SK-N-SH (cell line): ENCODE results near the gene SV2C. TPM values are rescaled to one million over a fixed set of nuclear protein-coding genes. Genes with fewer than 3 reads are reported as not detected.

ENCODE experiments used
- CTCF ChIA-PET: fragments of 300-600, 350-600 bp; formaldehyde crosslinking; extraction: SDS; loops from one replicate; lab custom pipeline; 2021; lab: Yijun Ruan, JAX
- POLR2A ChIA-PET: fragments of 350-600 bp; sonication (Branson Sonifier 250); formaldehyde crosslinking; extraction: SDS; loops from one replicate; lab custom pipeline; 2020; ENCODE audit warnings: antibody characterized with exemption, inconsistent platforms; lab: Yijun Ruan, JAX
- DNase-seq: peaks from one replicate; pipeline ENCODE4 v3.0.0; 2012
- H2AFZ ChIP-seq: fragments of 200-600 bp; sonication (generic); 2 replicates; pipeline ENCODE4 v1.8.1; 2016; ENCODE audit warnings: antibody characterized with exemption, mild to moderate bottlenecking, low read depth
- H3F3A ChIP-seq: fragments of 200-600 bp; sonication (generic); replicated peaks from 2 replicates; pipeline ENCODE3; 2016; ENCODE audit warnings: antibody characterized with exemption, mild to moderate bottlenecking; ENCODE audit not compliant: insufficient read depth
- H3K27ac ChIP-seq, 2 experiments: fragments of 200-500 bp in 1 of 2; fragments of 200-600 bp in 1 of 2; sonication (Bioruptor generic) in 1 of 2; sonication (generic), shearing (Covaris generic) in 1 of 2; 2 replicates each; pipeline versions ENCODE4 v1.5.1 to v1.6.1; 2014 to 2016; ENCODE audit warnings: low read depth in 2 of 2, inconsistent platforms in 1 of 2, low read length in 1 of 2, mild to moderate bottlenecking in 1 of 2, mixed read lengths in 1 of 2
- H3K27me3 ChIP-seq: fragments of 200-600 bp; sonication (generic), shearing (Covaris generic); 2 replicates; pipeline ENCODE4 v1.6.1; 2016; ENCODE audit warnings: mixed run types; ENCODE audit not compliant: insufficient read depth
- H3K36me3 ChIP-seq, 2 experiments: fragments of 200-500 bp in 1 of 2; fragments of 200-600 bp in 1 of 2; sonication (Bioruptor generic) in 1 of 2; sonication (generic) in 1 of 2; replicated peaks in 1 of 2; 2 replicates each; pipeline versions ENCODE3 to v1.5.1; 2014 to 2016; ENCODE audit warnings: low read length in 1 of 2, mild to moderate bottlenecking in 1 of 2; ENCODE audit not compliant: insufficient read depth in 2 of 2, control insufficient read depth in 1 of 2
- H3K4me1 ChIP-seq, 2 experiments: fragments of 200-500 bp in 1 of 2; fragments of 200-600 bp in 1 of 2; sonication (Bioruptor generic) in 1 of 2; sonication (generic), shearing (Covaris generic) in 1 of 2; 2 replicates each; pipeline versions ENCODE4 v1.5.1 to v1.6.1; 2014 to 2016; ENCODE audit warnings: low read depth in 1 of 2, low read length in 1 of 2, mixed run types in 1 of 2; ENCODE audit not compliant: insufficient read depth in 2 of 2, control insufficient read depth in 1 of 2
- H3K4me2 ChIP-seq: fragments of 200-600 bp; sonication (generic), shearing (Covaris generic); 2 replicates; pipeline ENCODE4 v1.6.1; 2017; ENCODE audit warnings: mixed run types
- H3K4me3 ChIP-seq, 2 experiments: fragments of 200-500 bp in 1 of 2; fragments of 200-600 bp in 1 of 2; sonication (Bioruptor generic) in 1 of 2; sonication (generic), shearing (Covaris generic) in 1 of 2; 2 replicates each; pipeline versions ENCODE4 v1.5.1 to v1.8.1; 2014 to 2016; ENCODE audit warnings: low read depth in 2 of 2, inconsistent platforms in 1 of 2, low read length in 1 of 2, mild to moderate bottlenecking in 1 of 2, mixed read lengths in 1 of 2, moderate library complexity in 1 of 2
- H3K79me2 ChIP-seq: fragments of 200-600 bp; sonication (generic); 2 replicates; pipeline ENCODE4 v1.8.1; 2017; ENCODE audit warnings: mild to moderate bottlenecking; ENCODE audit not compliant: insufficient read depth
- H3K9ac ChIP-seq: fragments of 200-600 bp; sonication (generic); 2 replicates; pipeline ENCODE4 v1.6.1; 2017; ENCODE audit warnings: mixed run types
- H3K9me2 ChIP-seq: fragments of 200-600 bp; sonication (generic); 2 replicates; pipeline ENCODE4 v1.6.1; 2017; ENCODE audit warnings: mixed run types
- H3K9me3 ChIP-seq: fragments of 200-600 bp; sonication (generic); 2 replicates; pipeline ENCODE4 v1.6.1; 2017; ENCODE audit warnings: mixed run types, mild to moderate bottlenecking, moderate library complexity
- H4K20me1 ChIP-seq: fragments of 200-600 bp; sonication (generic); 2 replicates; pipeline ENCODE4 v1.6.1; 2017; ENCODE audit warnings: mild to moderate bottlenecking, mixed run types; ENCODE audit not compliant: insufficient read depth
- EP300 ChIP-seq, 2 experiments: IDR thresholded peaks; 2 replicates each; pipeline versions ENCODE4 v1.4.0 to v1.6.1; 2012; ENCODE audit warnings: borderline replicate concordance in 1 of 2, low read depth in 1 of 2, low read length in 1 of 2
- FOSL2 ChIP-seq: IDR thresholded peaks from 2 replicates; pipeline ENCODE4 v1.4.0; 2012; ENCODE audit warnings: low read depth, mild to moderate bottlenecking, moderate library complexity, borderline replicate concordance
- GABPA ChIP-seq: IDR thresholded peaks from 2 replicates; pipeline ENCODE4 v1.4.0; 2012; ENCODE audit warnings: low read depth, mild to moderate bottlenecking
- NFIC ChIP-seq: IDR thresholded peaks from 2 replicates; pipeline ENCODE4 v1.4.0; 2012; ENCODE audit warnings: borderline replicate concordance
- SIN3A ChIP-seq: IDR thresholded peaks from 2 replicates; pipeline ENCODE4 v1.6.1; 2012; ENCODE audit warnings: low read depth, mild to moderate bottlenecking, low read length, moderate library complexity, borderline replicate concordance
- SMC3 ChIP-seq: IDR thresholded peaks from 2 replicates; pipeline ENCODE4 v1.6.1; 2012; ENCODE audit warnings: low read depth, low read length, improper control_type of control experiment
- TEAD4 ChIP-seq: IDR thresholded peaks from 2 replicates; pipeline ENCODE4 v1.4.0; 2012; ENCODE audit warnings: mild to moderate bottlenecking, borderline replicate concordance; ENCODE audit not compliant: insufficient read depth
- WGBS: methylation state at CpG from one replicate; pipeline ENCODE4 v1.1.6; 2017; ENCODE audit warnings: low lambda C conversion rate; 5-methylcytosine and 5-hydroxymethylcytosine counted together
- polyA plus RNA-seq, 3 experiments: library from polyadenylated mRNA; depleted of rRNA; stranded (reverse); fragments of >200 nt; gene quantifications; 2 replicates each; pipeline ENCODE4 v1.2.3, GENCODE V29; 2012
- TF ChIP-seq, protein P1 (sequence below): IDR thresholded peaks from 2 replicates; pipeline ENCODE4 v1.4.0; 2012; ENCODE audit warnings: low read depth, borderline replicate concordance
- TF ChIP-seq, protein P2 (sequence below): IDR thresholded peaks from 2 replicates; pipeline ENCODE4 v1.6.1; 2012; ENCODE audit warnings: mild to moderate bottlenecking, low read depth, low read length, moderate library complexity

SV2C gene
- polyA plus RNA-seq, 1 of the 3 experiments (the other 2 are of a cell fraction), result 0.05 TPM

DNA sequence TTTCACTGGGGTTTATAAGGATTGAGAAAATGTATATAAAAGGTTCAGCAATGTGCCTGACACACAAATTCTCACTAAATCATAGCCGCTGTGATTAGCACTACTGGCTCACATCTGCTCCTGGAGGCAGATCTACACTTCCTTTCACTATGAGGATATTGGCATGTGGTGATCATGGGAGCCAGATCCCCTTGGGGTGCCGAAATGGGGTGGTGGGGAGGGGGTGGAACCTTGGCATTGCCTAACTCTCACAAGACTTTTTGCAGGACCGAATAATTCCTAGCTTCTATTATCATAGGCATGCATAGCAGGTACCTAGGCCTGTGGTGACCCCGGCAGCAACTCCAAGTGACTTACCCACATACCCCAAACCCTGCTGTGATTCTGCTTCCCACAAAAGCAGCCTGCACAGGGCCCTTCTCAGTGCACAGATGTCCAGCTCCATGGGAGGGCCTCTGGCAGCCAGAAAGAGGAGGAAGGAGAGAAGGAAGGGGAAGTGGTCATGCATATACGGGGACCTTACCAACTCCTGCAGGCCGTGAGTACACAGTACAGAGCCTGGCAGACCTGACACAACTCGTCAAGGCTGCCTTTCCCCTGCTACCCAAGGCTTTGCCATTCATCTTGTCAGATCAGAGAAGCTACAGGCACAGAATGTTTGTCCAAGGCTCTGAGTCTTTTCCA lies 258.6 kb downstream of the SV2C start:
- no peak overlapping the region for H2AFZ ChIP-seq
- H3K9me2 ChIP-seq, result no peaks in the 10 kb centered on the region
- H3K9ac ChIP-seq, result no peak overlapping the region
- H4K20me1 ChIP-seq, result no peaks in the 10 kb centered on the region
- POLR2A ChIA-PET, result no interaction called here
- 48% methylated on average over 7 of the region's 7 CpGs for WGBS
- no peak overlapping the region for H3K4me2 ChIP-seq
- CTCF ChIA-PET, result interaction anchor here (0.5 kb wide), 1 partner anchor 10 kb away, joined by 3 read pairs; no protein-coding TSS in a partner anchor
- no peaks in the 10 kb centered on the region for H3K79me2 ChIP-seq
- H3K4me1 ChIP-seq, result peaks cover 0 to 8% of the 10 kb centered on the region in 2 experiments; a peak in 1 of 4 replicates
- no peaks in the 10 kb centered on the region for H3F3A ChIP-seq
- H3K27ac ChIP-seq, result no peak overlapping the region
- H3K36me3 ChIP-seq, result no peaks in the 10 kb centered on the region
- TF ChIP-seq TEAD4 (no peak), EP300 (IDR thresholded peaks at IDR 0.05; ENCODE audit: borderline replicate concordance in 1 of 2, low read depth in 1 of 2, low read length in 1 of 2) (no peak)
- H3K9me3 ChIP-seq, result no peaks in the 10 kb centered on the region
- H3K4me3 ChIP-seq, result no peak overlapping the region
- DNase-seq, result no peak
- no peaks in the 10 kb centered on the region for H3K27me3 ChIP-seq

DNA sequence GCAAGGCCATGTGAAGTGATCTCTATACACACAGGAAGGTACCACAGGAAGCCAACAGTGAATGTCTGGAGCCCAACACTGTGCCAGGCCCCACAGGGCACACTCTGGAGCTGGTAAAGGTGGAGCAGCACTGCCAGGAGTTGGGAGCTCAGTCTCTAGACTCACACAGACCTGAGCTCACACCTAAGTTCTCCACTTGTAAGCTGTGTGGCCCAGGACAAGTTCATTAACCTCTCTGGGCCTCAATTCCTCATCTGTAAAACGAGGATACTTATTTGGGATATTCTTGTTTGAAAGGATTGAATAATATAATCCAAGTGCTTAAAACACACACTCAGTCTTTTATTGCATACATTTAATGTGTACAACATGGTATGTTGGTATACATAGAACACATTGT lies 259.3 kb downstream of the SV2C start:
- H3K4me2 ChIP-seq, result no peak overlapping the region
- WGBS, result 16% methylated on average over 1 of the region's 1 CpG
- peaks cover 0 to 7% of the 10 kb centered on the region in 2 experiments; a peak in 1 of 4 replicates for H3K4me1 ChIP-seq
- ChIA-PET POLR2A (no interaction called here), CTCF (no interaction called here)
- H3K4me3 ChIP-seq, result no peak overlapping the region
- H2AFZ ChIP-seq, result no peak overlapping the region
- no peaks in the 10 kb centered on the region for H3F3A ChIP-seq
- no peak overlapping the region for H3K27ac ChIP-seq
- no peak for DNase-seq
- no peaks in the 10 kb centered on the region for H3K79me2 ChIP-seq
- no peak overlapping the region for H3K9ac ChIP-seq
- no peaks in the 10 kb centered on the region for H3K9me2 ChIP-seq
- H3K36me3 ChIP-seq, result no peaks in the 10 kb centered on the region
- TF ChIP-seq SIN3A (no peak), TEAD4 (no peak)
- H4K20me1 ChIP-seq, result no peaks in the 10 kb centered on the region
- H3K27me3 ChIP-seq, result no peaks in the 10 kb centered on the region
- H3K9me3 ChIP-seq, result no peaks in the 10 kb centered on the region

DNA sequence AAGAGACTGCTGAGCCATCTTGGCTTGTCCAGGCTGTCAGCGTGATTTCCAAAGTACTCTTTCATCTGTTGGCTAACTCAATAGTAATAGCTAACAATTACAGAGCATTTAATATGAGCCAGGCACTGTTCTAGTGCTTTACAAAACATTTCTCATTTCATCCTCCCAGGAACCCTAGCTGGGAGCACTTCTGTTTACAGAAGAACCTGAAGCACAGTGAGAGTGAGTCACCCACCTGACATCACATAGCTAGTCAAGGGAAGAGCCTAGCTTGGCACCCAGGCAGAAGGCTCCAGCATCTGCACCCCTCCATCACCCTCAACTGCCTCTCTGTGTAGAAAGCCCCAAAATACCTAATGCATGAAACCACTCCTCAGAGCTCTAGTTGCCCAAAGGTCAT lies 262.4 kb downstream of the SV2C start:
- Histone ChIP-seq H3F3A (no peaks in the 10 kb centered on the region), H3K27ac (no peak overlapping the region), H3K4me1 (no peaks in the 10 kb centered on the region), H3K36me3 (no peaks in the 10 kb centered on the region), H3K4me3 (no peak overlapping the region), H3K9me2 (no peaks in the 10 kb centered on the region), H3K9me3 (no peaks in the 10 kb centered on the region), H3K79me2 (no peaks in the 10 kb centered on the region), H4K20me1 (no peaks in the 10 kb centered on the region), H3K9ac (no peak overlapping the region), H3K4me2 (no peak overlapping the region), H2AFZ (no peak overlapping the region), H3K27me3 (no peaks in the 10 kb centered on the region)
- DNase-seq, result no peak
- WGBS, result 71% methylated on average over 1 of the region's 1 CpG
- TF ChIP-seq GABPA (no peak), SMC3 (no peak), NFIC (no peak), FOSL2 (no peak), TEAD4 (no peak)
- TF ChIP-seq, protein P1, sequence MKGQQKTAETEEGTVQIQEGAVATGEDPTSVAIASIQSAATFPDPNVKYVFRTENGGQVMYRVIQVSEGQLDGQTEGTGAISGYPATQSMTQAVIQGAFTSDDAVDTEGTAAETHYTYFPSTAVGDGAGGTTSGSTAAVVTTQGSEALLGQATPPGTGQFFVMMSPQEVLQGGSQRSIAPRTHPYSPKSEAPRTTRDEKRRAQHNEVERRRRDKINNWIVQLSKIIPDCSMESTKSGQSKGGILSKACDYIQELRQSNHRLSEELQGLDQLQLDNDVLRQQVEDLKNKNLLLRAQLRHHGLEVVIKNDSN, result no peak
- TF ChIP-seq, protein P2, sequence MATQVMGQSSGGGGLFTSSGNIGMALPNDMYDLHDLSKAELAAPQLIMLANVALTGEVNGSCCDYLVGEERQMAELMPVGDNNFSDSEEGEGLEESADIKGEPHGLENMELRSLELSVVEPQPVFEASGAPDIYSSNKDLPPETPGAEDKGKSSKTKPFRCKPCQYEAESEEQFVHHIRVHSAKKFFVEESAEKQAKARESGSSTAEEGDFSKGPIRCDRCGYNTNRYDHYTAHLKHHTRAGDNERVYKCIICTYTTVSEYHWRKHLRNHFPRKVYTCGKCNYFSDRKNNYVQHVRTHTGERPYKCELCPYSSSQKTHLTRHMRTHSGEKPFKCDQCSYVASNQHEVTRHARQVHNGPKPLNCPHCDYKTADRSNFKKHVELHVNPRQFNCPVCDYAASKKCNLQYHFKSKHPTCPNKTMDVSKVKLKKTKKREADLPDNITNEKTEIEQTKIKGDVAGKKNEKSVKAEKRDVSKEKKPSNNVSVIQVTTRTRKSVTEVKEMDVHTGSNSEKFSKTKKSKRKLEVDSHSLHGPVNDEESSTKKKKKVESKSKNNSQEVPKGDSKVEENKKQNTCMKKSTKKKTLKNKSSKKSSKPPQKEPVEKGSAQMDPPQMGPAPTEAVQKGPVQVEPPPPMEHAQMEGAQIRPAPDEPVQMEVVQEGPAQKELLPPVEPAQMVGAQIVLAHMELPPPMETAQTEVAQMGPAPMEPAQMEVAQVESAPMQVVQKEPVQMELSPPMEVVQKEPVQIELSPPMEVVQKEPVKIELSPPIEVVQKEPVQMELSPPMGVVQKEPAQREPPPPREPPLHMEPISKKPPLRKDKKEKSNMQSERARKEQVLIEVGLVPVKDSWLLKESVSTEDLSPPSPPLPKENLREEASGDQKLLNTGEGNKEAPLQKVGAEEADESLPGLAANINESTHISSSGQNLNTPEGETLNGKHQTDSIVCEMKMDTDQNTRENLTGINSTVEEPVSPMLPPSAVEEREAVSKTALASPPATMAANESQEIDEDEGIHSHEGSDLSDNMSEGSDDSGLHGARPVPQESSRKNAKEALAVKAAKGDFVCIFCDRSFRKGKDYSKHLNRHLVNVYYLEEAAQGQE, result no peak
- CTCF ChIA-PET, result interaction anchor here (0.6 to 1.4 kb wide), 3 partner anchors 11 to 331 kb away, joined by 3 to 4 read pairs (median 4); no protein-coding TSS in a partner anchor
- POLR2A ChIA-PET, result no interaction called here
